Astrocyte (in vitro differentiated cells and primary cell): ENCODE results near the gene DENND10. TPM values are rescaled to one million over a fixed set of nuclear protein-coding genes. Genes with fewer than 3 reads are reported as not detected.

Experiments
- DNase-seq: peaks from one replicate; pipeline ENCODE4 v3.0.0-alpha.2; 2010; ENCODE audit warnings: low read depth
- FAIRE-seq: peaks from 2 replicates; lab custom pipeline; 2011; peaks lifted over from hg19 to GRCh38; lab: Jason Lieb, UNC
- H2AFZ ChIP-seq: 2 replicates; pipeline ENCODE4 v1.6.0; 2012; ENCODE audit warnings: low read depth, low read length, inconsistent platforms
- H3K27ac ChIP-seq: 2 replicates; pipeline ENCODE4 v1.5.1; 2011; ENCODE audit warnings: low read depth, low read length, inconsistent platforms
- H3K27me3 ChIP-seq: 2 replicates; pipeline ENCODE4 v1.6.0; 2011; ENCODE audit warnings: low read length, inconsistent platforms; ENCODE audit not compliant: insufficient read depth
- H3K36me3 ChIP-seq: 2 replicates; pipeline ENCODE4 v1.5.1; 2011; ENCODE audit warnings: low read length, inconsistent platforms; ENCODE audit not compliant: insufficient read depth
- H3K4me1 ChIP-seq: 2 replicates; pipeline ENCODE4 v1.5.1; 2011; ENCODE audit warnings: low read length, inconsistent platforms; ENCODE audit not compliant: insufficient read depth
- H3K4me2 ChIP-seq: 2 replicates; pipeline ENCODE4 v1.6.0; 2012; ENCODE audit warnings: low read length, inconsistent platforms
- H3K4me3 ChIP-seq: 2 replicates; pipeline ENCODE4 v1.5.1; 2011; ENCODE audit warnings: low read depth, mild to moderate bottlenecking, low read length, inconsistent platforms; ENCODE audit not compliant: insufficient read depth
- H3K79me2 ChIP-seq: 2 replicates; pipeline ENCODE4 v1.6.0; 2012; ENCODE audit warnings: mild to moderate bottlenecking, low read length, inconsistent platforms; ENCODE audit not compliant: insufficient read depth
- H3K9ac ChIP-seq: 2 replicates; pipeline ENCODE4 v1.6.0; 2012; ENCODE audit warnings: mild to moderate bottlenecking, low read length, inconsistent platforms
- H3K9me3 ChIP-seq: 2 replicates; pipeline ENCODE4 v1.5.1; 2012; ENCODE audit warnings: low read depth, mild to moderate bottlenecking, low read length, inconsistent platforms; ENCODE audit not compliant: insufficient read depth
- H4K20me1 ChIP-seq: 2 replicates; pipeline ENCODE4 v1.6.0; 2012; ENCODE audit warnings: low read length, inconsistent platforms; ENCODE audit not compliant: insufficient read depth
- H3K27ac Mint-ChIP-seq: one replicate; pipeline ENCODE4 v1.8.0; 2021; ENCODE audit warnings: mild to moderate bottlenecking, mixed read lengths; ENCODE audit not compliant: unreplicated experiment
- H3K27me3 Mint-ChIP-seq: one replicate; pipeline ENCODE4 v1.8.0; 2021; ENCODE audit warnings: low read depth, mixed read lengths; ENCODE audit not compliant: unreplicated experiment
- H3K36me3 Mint-ChIP-seq: one replicate; pipeline ENCODE4 v1.8.0; 2021; ENCODE audit warnings: low read depth, mixed read lengths; ENCODE audit not compliant: unreplicated experiment
- H3K4me1 Mint-ChIP-seq: one replicate; pipeline ENCODE4 v1.8.0; 2021; ENCODE audit warnings: low read depth, mixed read lengths; ENCODE audit not compliant: unreplicated experiment
- H3K4me3 Mint-ChIP-seq: one replicate; pipeline ENCODE4 v1.8.0; 2021; ENCODE audit warnings: mild to moderate bottlenecking, moderate library complexity, mixed read lengths; ENCODE audit not compliant: unreplicated experiment
- H3K9me3 Mint-ChIP-seq: one replicate; pipeline ENCODE4 v1.8.0; 2021; ENCODE audit warnings: mild to moderate bottlenecking, mixed read lengths; ENCODE audit not compliant: unreplicated experiment
- EZH2 ChIP-seq: IDR thresholded peaks from 2 replicates; pipeline ENCODE4 v1.6.1; 2012; ENCODE audit warnings: mild to moderate bottlenecking, low read length, inconsistent platforms; ENCODE audit not compliant: insufficient read depth
- total RNA-seq: library from RNA; stranded (reverse); gene quantifications from 2 replicates; pipeline ENCODE4 v1.2.1, GENCODE V29; 2021
- TF ChIP-seq, protein P1 (sequence below): IDR thresholded peaks from 2 replicates; pipeline ENCODE4 v1.5.1; 2011; ENCODE audit warnings: low read depth, mild to moderate bottlenecking, inconsistent platforms, low read length, moderate library complexity; ENCODE audit not compliant: insufficient read depth

DENND10 gene
- total RNA-seq, 1 donor from 2014 or later = 41.8 TPM

DNA sequence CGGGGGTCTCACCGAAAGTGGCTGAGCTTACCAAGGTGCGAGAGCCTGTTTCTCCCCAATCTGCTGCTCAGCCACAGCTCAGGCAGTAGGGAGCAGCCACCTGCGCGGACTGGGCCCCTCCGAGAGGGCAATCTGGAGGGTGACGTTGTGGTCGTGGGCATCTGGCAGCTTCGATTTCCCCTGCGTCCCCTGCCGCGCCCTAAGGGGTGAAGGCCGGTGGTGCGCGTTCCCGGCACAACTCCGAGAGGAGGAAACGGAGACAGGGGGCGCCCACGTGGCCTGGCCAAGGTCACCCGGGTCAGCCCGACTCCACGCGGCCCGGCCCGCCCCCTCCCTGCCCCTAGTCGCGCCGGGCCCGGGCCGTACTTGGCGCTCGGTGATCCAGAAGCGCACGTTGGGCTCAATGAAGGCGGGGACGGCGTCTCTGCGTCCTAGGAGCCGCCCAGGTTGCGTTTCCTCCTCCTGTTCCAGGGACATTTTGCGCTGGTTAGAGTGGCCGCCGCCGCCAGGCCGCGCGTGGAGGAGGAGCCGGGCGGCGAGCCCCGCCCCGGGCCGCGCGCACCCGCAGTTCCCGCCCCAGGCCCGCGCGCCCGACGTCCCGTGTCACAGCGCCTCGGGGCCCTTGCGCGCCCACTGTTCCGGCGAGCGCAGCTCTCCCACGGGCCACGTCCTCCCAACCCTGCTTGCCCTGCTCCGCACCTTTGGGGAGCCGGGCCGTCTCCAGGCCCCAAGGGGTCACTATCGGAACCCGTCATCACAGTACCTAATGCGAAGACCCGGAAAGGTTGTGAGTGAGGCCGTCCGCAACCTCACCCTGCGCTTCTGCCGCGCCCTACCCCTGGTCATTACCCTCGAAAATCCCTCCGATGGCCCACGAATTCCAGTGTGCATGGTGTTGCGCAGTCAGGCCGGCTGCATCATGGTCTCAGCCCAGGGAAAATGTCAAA is 61.5 kb downstream of the DENND10 start, which contains the start of gene SFXN4:
SFXN4 (minus strand) TSS at position 544 of the 947 bp plus-strand sequence; CDS start at position 477, 67 bp downstream.
- Mint-ChIP-seq H3K4me1 (peaks cover 7% of the 10 kb centered on the region), H3K36me3 (peaks cover 8% of the 10 kb centered on the region), H3K9me3 (no peaks in the 10 kb centered on the region), H3K27me3 (no peaks in the 10 kb centered on the region), H3K27ac (peak within 1 kb of the TSS; percentile 7), H3K4me3 (peak within 1 kb of the TSS; percentile 87)
- DNase-seq (peak; percentile 27), FAIRE-seq (no peak)
- Histone ChIP-seq H3K79me2 (peaks cover 4% of the 10 kb centered on the region), H3K9me3 (no peaks in the 10 kb centered on the region), H3K27ac (peak within 1 kb of the TSS; percentile 68), H3K4me1 (peaks cover 3% of the 10 kb centered on the region), H3K9ac (peak within 1 kb of the TSS; percentile 86), H3K27me3 (no peaks in the 10 kb centered on the region), H3K4me3 (peak within 1 kb of the TSS; percentile 75), H3K36me3 (peaks cover 25% of the 10 kb centered on the region), H3K4me2 (peak within 1 kb of the TSS; percentile 99), H4K20me1 (peaks cover 7% of the 10 kb centered on the region), H2AFZ (peak within 1 kb of the TSS; percentile 97)
- TF ChIP-seq EZH2 = no peak
- TF ChIP-seq, protein P1, sequence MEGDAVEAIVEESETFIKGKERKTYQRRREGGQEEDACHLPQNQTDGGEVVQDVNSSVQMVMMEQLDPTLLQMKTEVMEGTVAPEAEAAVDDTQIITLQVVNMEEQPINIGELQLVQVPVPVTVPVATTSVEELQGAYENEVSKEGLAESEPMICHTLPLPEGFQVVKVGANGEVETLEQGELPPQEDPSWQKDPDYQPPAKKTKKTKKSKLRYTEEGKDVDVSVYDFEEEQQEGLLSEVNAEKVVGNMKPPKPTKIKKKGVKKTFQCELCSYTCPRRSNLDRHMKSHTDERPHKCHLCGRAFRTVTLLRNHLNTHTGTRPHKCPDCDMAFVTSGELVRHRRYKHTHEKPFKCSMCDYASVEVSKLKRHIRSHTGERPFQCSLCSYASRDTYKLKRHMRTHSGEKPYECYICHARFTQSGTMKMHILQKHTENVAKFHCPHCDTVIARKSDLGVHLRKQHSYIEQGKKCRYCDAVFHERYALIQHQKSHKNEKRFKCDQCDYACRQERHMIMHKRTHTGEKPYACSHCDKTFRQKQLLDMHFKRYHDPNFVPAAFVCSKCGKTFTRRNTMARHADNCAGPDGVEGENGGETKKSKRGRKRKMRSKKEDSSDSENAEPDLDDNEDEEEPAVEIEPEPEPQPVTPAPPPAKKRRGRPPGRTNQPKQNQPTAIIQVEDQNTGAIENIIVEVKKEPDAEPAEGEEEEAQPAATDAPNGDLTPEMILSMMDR = no peak

DNA sequence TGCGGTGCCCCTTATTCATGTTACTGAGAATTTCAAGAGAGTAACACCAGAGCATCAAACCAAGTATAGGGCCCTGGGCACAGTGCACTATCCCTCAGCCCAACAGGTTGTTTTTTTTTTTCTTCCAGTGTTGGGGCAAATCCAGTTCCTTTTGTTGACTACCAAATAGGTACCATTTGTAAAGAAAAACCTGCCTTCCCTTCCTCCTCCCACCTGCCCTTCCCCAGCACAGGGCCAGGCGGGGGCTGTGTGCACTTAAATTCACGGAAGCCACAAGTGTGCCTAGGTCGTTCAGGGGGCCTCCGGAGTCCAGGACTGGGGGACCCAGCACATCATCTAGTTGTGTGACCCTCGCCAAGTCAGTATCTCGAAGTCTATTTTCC is 62.2 kb downstream of the DENND10 start:
- Histone ChIP-seq H3K9me3 (no peaks in the 10 kb centered on the region), H3K4me1 (peaks cover 3% of the 10 kb centered on the region), H2AFZ (peak overlapping the region; percentile 97), H3K4me3 (peak overlapping the region; percentile 75), H3K36me3 (peaks cover 25% of the 10 kb centered on the region), H3K27ac (peak overlapping the region; percentile 68), H3K27me3 (no peaks in the 10 kb centered on the region), H4K20me1 (peaks cover 7% of the 10 kb centered on the region), H3K9ac (peak overlapping the region; percentile 86), H3K79me2 (peaks cover 4% of the 10 kb centered on the region), H3K4me2 (peak overlapping the region; percentile 99)
- DNase-seq (no peak), FAIRE-seq (no peak)
- Mint-ChIP-seq H3K27ac (peak overlapping the region; percentile 3), H3K4me3 (peak overlapping the region; percentile 87), H3K36me3 (peaks cover 6% of the 10 kb centered on the region), H3K4me1 (peaks cover 7% of the 10 kb centered on the region), H3K27me3 (no peaks in the 10 kb centered on the region), H3K9me3 (no peaks in the 10 kb centered on the region)
- no peak for TF ChIP-seq EZH2
- TF ChIP-seq, protein P1 = no peak
